ENCODE data around the gene PHYKPL.

- no peak for TF ChIP-seq CTCF (IDR thresholded peaks at IDR 0.05)
- no peak for TF ChIP-seq POLR2A (IDR thresholded peaks at IDR 0.05)
Measured at GRCh38 chr5:178196281-178196812, 36.3 kb downstream of the PHYKPL start.
